IPS-NIHi7 (cell line): Measurements from ENCODE around the gene VPS4B.

Experiments used
- DNase-seq: peaks from one replicate; pipeline ENCODE4 v3.0.0; 2012; ENCODE audit warnings: mixed read lengths; ENCODE audit errors: extremely low spot score

Gene VPS4B

GRCh38 chr18:63430526-63430925 lies 8.2 kb upstream of the VPS4B start:
- no peak for DNase-seq

- peak; percentile 39 for DNase-seq
Measured at GRCh38 chr18:63427558-63427957, 5.3 kb upstream of the VPS4B start.

- peak; percentile 46 for DNase-seq
Measured at GRCh38 chr18:63422864-63423304, 608 bp upstream of the VPS4B start.

GRCh38 chr18:63421514-63421913 lies 762 bp downstream of the VPS4B start:
- no peak for DNase-seq

GRCh38 chr18:63412953-63413352 lies 9.3 kb downstream of the VPS4B start:
- DNase-seq: no peak

- DNase-seq: no peak
Measured at GRCh38 chr18:63410792-63411191, 11.5 kb downstream of the VPS4B start.

GRCh38 chr18:63409301-63409700 lies 13.0 kb downstream of the VPS4B start:
- no peak for DNase-seq

GRCh38 chr18:63407734-63408133 lies 14.5 kb downstream of the VPS4B start:
- no peak for DNase-seq

GRCh38 chr18:63405986-63406385 lies 16.3 kb downstream of the VPS4B start:
- no peak for DNase-seq

GRCh38 chr18:63402246-63403162 lies 19.8 kb downstream of the VPS4B start:
- no peak for DNase-seq

GRCh38 chr18:63399300-63399699 lies 23.0 kb downstream of the VPS4B start:
- DNase-seq: no peak

GRCh38 chr18:63397349-63397748 lies 24.9 kb downstream of the VPS4B start:
- no peak for DNase-seq

- DNase-seq: no peak
Measured at GRCh38 chr18:63395503-63395902, 26.8 kb downstream of the VPS4B start.

- DNase-seq: no peak
Measured at GRCh38 chr18:63394954-63395353, 27.3 kb downstream of the VPS4B start.

- DNase-seq: no peak
Measured at GRCh38 chr18:63387861-63388260, 34.4 kb downstream of the VPS4B start.

GRCh38 chr18:63382843-63383242 lies 39.4 kb downstream of the VPS4B start:
- no peak for DNase-seq

GRCh38 chr18:63379639-63379962 lies 42.7 kb downstream of the VPS4B start:
- DNase-seq: no peak

GRCh38 chr18:63378919-63379638 lies 43.2 kb downstream of the VPS4B start:
- no peak for DNase-seq

- DNase-seq: no peak
Measured at GRCh38 chr18:63377275-63377980, 44.8 kb downstream of the VPS4B start.

GRCh38 chr18:63376538-63376937 lies 45.7 kb downstream of the VPS4B start:
- no peak for DNase-seq

GRCh38 chr18:63374540-63374939 lies 47.7 kb downstream of the VPS4B start:
- DNase-seq: no peak

GRCh38 chr18:63373161-63373560 lies 49.1 kb downstream of the VPS4B start:
- no peak for DNase-seq
